ENCODE measurements around the gene CCDC124. TPM values are rescaled to one million over a fixed set of nuclear protein-coding genes. Genes with fewer than 3 reads are reported as not detected.

CCDC124 gene
- total RNA-seq, 1 experiment from 2014 or later: 55.2 TPM

GRCh38 chr19:17943274-17944221 lies 10.7 kb downstream of the CCDC124 start:
- Histone ChIP-seq H3K9me3 (replicated peaks) (no peaks in the 10 kb centered on the region), H3K4me1 (replicated peaks) (peaks cover 5% of the 10 kb centered on the region), H3K27me3 (replicated peaks) (no peaks in the 10 kb centered on the region; the same call in 1 of the 2 replicates), H3K4me3 (no peak overlapping the region), H3K27ac (no peak overlapping the region), H3K36me3 (peaks cover 20% of the 10 kb centered on the region)
- no peak for DNase-seq (ENCODE audit: low read depth in 1 of 2, low spot score in 2 of 2)

- Histone ChIP-seq H3K36me3 (peaks cover 18% of the 10 kb centered on the region), H3K27me3 (replicated peaks) (peaks cover 3% of the 10 kb centered on the region), H3K27ac (no peak overlapping the region), H3K4me3 (no peak overlapping the region), H3K9me3 (replicated peaks) (no peaks in the 10 kb centered on the region), H3K4me1 (replicated peaks) (peaks cover 5% of the 10 kb centered on the region)
- no peak for DNase-seq (ENCODE audit: low read depth in 1 of 2, low spot score in 2 of 2)
These were observed 11.5 kb downstream of the CCDC124 start for GRCh38 chr19:17944301-17944700.

GRCh38 chr19:17946965-17947784 lies 14.4 kb downstream of the CCDC124 start:
- H3K9me3 ChIP-seq (replicated peaks): no peaks in the 10 kb centered on the region
- H3K4me3 ChIP-seq: peak overlapping the region; percentile 43
- H3K36me3 ChIP-seq: peaks cover 9% of the 10 kb centered on the region
- DNase-seq (ENCODE audit: low read depth in 1 of 2, low spot score in 2 of 2): no peak
- H3K27me3 ChIP-seq (replicated peaks): peaks cover 32% of the 10 kb centered on the region
- peaks cover 20% of the 10 kb centered on the region for H3K4me1 ChIP-seq (replicated peaks)
- no peak overlapping the region for H3K27ac ChIP-seq

- peak overlapping the region; percentile 43 for H3K4me3 ChIP-seq
- H3K36me3 ChIP-seq: peaks cover 9% of the 10 kb centered on the region
- peaks cover 40% of the 10 kb centered on the region for H3K27me3 ChIP-seq (replicated peaks)
- peaks cover 20% of the 10 kb centered on the region for H3K4me1 ChIP-seq (replicated peaks)
- no peak overlapping the region for H3K27ac ChIP-seq
- DNase-seq (ENCODE audit: low read depth in 1 of 2, low spot score in 2 of 2): peak; percentile 89 to 94
- no peaks in the 10 kb centered on the region for H3K9me3 ChIP-seq (replicated peaks)
These were observed 15.1 kb downstream of the CCDC124 start for GRCh38 chr19:17947815-17948513.

GRCh38 chr19:17948514-17948900 lies 15.7 kb downstream of the CCDC124 start:
- no peak for DNase-seq (ENCODE audit: low read depth in 1 of 2, low spot score in 2 of 2)
- Histone ChIP-seq H3K4me1 (replicated peaks) (peaks cover 20% of the 10 kb centered on the region), H3K9me3 (replicated peaks) (no peaks in the 10 kb centered on the region), H3K27ac (no peak overlapping the region), H3K4me3 (peak overlapping the region; percentile 43), H3K27me3 (replicated peaks) (peaks cover 46% of the 10 kb centered on the region), H3K36me3 (peaks cover 7% of the 10 kb centered on the region)

GRCh38 chr19:17948931-17949930 lies 16.4 kb downstream of the CCDC124 start:
- Histone ChIP-seq H3K36me3 (no peaks in the 10 kb centered on the region; the same call in 1 of the 2 replicates), H3K9me3 (replicated peaks) (no peaks in the 10 kb centered on the region), H3K27ac (no peak overlapping the region), H3K27me3 (replicated peaks) (peaks cover 53% of the 10 kb centered on the region), H3K4me3 (no peak overlapping the region), H3K4me1 (replicated peaks) (peaks cover 20% of the 10 kb centered on the region)
- no peak for DNase-seq (ENCODE audit: low read depth in 1 of 2, low spot score in 2 of 2)

- H3K9me3 ChIP-seq (replicated peaks): no peaks in the 10 kb centered on the region
- no peak for DNase-seq (ENCODE audit: low read depth in 1 of 2, low spot score in 2 of 2)
- no peak overlapping the region for H3K27ac ChIP-seq
- no peak overlapping the region for H3K4me3 ChIP-seq
- peaks cover 60% of the 10 kb centered on the region for H3K27me3 ChIP-seq (replicated peaks)
- H3K4me1 ChIP-seq (replicated peaks): peaks cover 20% of the 10 kb centered on the region
- H3K36me3 ChIP-seq: no peaks in the 10 kb centered on the region
These were observed 17.1 kb downstream of the CCDC124 start for GRCh38 chr19:17949956-17950309.

- Histone ChIP-seq H3K36me3 (no peaks in the 10 kb centered on the region), H3K27me3 (replicated peaks) (peaks cover 63% of the 10 kb centered on the region), H3K27ac (no peak overlapping the region), H3K9me3 (replicated peaks) (no peaks in the 10 kb centered on the region), H3K4me3 (no peak overlapping the region), H3K4me1 (replicated peaks) (peaks cover 20% of the 10 kb centered on the region)
- no peak for DNase-seq (ENCODE audit: low read depth in 1 of 2, low spot score in 2 of 2)
These were observed 17.7 kb downstream of the CCDC124 start for GRCh38 chr19:17950310-17951156.

GRCh38 chr19:17951157-17951989 lies 18.6 kb downstream of the CCDC124 start:
- Histone ChIP-seq H3K27ac (no peak overlapping the region), H3K4me3 (no peak overlapping the region), H3K36me3 (no peaks in the 10 kb centered on the region), H3K9me3 (replicated peaks) (no peaks in the 10 kb centered on the region), H3K27me3 (replicated peaks) (peaks cover 69% of the 10 kb centered on the region), H3K4me1 (replicated peaks) (peaks cover 20% of the 10 kb centered on the region)
- DNase-seq (ENCODE audit: low read depth in 1 of 2, low spot score in 2 of 2): no peak

GRCh38 chr19:17951990-17952976 lies 19.5 kb downstream of the CCDC124 start:
- H3K27me3 ChIP-seq (replicated peaks): peaks cover 74% of the 10 kb centered on the region
- H3K27ac ChIP-seq: no peak overlapping the region
- H3K36me3 ChIP-seq: no peaks in the 10 kb centered on the region
- no peak for DNase-seq (ENCODE audit: low read depth in 1 of 2, low spot score in 2 of 2)
- no peaks in the 10 kb centered on the region for H3K9me3 ChIP-seq (replicated peaks)
- H3K4me3 ChIP-seq: no peak overlapping the region
- H3K4me1 ChIP-seq (replicated peaks): peaks cover 17% of the 10 kb centered on the region
